ENCODE data around the gene ABCB1.
"Not testable (repeated sequence)": the region's sequence is repeated elsewhere in the genome, so short reads cannot be mapped to it uniquely, and the experiment has no call there.

ABCB1 gene

GRCh38 chr7:87574630-87575029, 26.1 kb downstream of the ABCB1 start:
- no peak for DNase-seq

- not testable (repeated sequence) for DNase-seq
Observed at GRCh38 chr7:87572513-87572912, 28.2 kb downstream of the ABCB1 start.

- no peak for DNase-seq
Observed at GRCh38 chr7:87570178-87570577, 30.5 kb downstream of the ABCB1 start.

- DNase-seq, result no peak
Observed at GRCh38 chr7:87567052-87567451, 33.6 kb downstream of the ABCB1 start.

GRCh38 chr7:87566311-87566900, 34.3 kb downstream of the ABCB1 start:
- DNase-seq, result no peak

GRCh38 chr7:87565877-87566276, 34.8 kb downstream of the ABCB1 start:
- no peak for DNase-seq

GRCh38 chr7:87564296-87564963, 36.3 kb downstream of the ABCB1 start:
- DNase-seq, result no peak

GRCh38 chr7:87561702-87562101, 39.0 kb downstream of the ABCB1 start:
- no peak for DNase-seq

GRCh38 chr7:87561102-87561501, 39.6 kb downstream of the ABCB1 start:
- no peak for DNase-seq

GRCh38 chr7:87552351-87552900, 48.3 kb downstream of the ABCB1 start:
- DNase-seq, result no peak

GRCh38 chr7:87548123-87548919, 52.4 kb downstream of the ABCB1 start:
- DNase-seq, result no peak

- no peak for DNase-seq
Observed at GRCh38 chr7:87545760-87546159, 54.9 kb downstream of the ABCB1 start.

GRCh38 chr7:87543623-87544022, 57.1 kb downstream of the ABCB1 start:
- no peak for DNase-seq

- DNase-seq, result no peak
Observed at GRCh38 chr7:87541648-87542047, 59.0 kb downstream of the ABCB1 start.

GRCh38 chr7:87538052-87538451, 62.6 kb downstream of the ABCB1 start:
- no peak for DNase-seq

- DNase-seq, result no peak
Observed at GRCh38 chr7:87534072-87534471, 66.6 kb downstream of the ABCB1 start.

GRCh38 chr7:87530126-87530525, 70.6 kb downstream of the ABCB1 start:
- DNase-seq, result no peak

GRCh38 chr7:87528730-87529129, 72.0 kb downstream of the ABCB1 start:
- no peak for DNase-seq

- no peak for DNase-seq
Observed at GRCh38 chr7:87518735-87519134, 81.9 kb downstream of the ABCB1 start.

- DNase-seq, result no peak
Observed at GRCh38 chr7:87517891-87518290, 82.8 kb downstream of the ABCB1 start.

GRCh38 chr7:87517136-87517815, 83.4 kb downstream of the ABCB1 start:
- DNase-seq, result no peak

- no peak for DNase-seq
Observed at GRCh38 chr7:87513735-87514335, 86.8 kb downstream of the ABCB1 start.

- DNase-seq, result no peak
Observed at GRCh38 chr7:87512906-87513305, 87.8 kb downstream of the ABCB1 start.
